H9 (cell line): ENCODE data around the gene PSTPIP1. TPM values are rescaled to one million over a fixed set of nuclear protein-coding genes. Genes with fewer than 3 reads are reported as not detected.

Experiments used
- DNase-seq: peaks from one replicate; pipeline ENCODE4 v3.0.0-alpha.2; 2017
- H2AFZ ChIP-seq: one replicate; pipeline ENCODE4 v1.6.1; 2013; ENCODE audit warnings: mild to moderate bottlenecking, low read length, control low read depth, moderate library complexity
- H2AK5ac ChIP-seq: 2 replicates; pipeline ENCODE4 v1.6.1; 2013; ENCODE audit warnings: low read length, control low read depth, mixed read lengths; ENCODE audit not compliant: insufficient read length
- H2BK120ac ChIP-seq: one replicate; pipeline ENCODE4 v1.6.1; 2013; ENCODE audit warnings: low read depth, mild to moderate bottlenecking, low read length, control low read depth, inconsistent platforms; ENCODE audit not compliant: poor library complexity, severe bottlenecking
- H2BK12ac ChIP-seq: 2 replicates; pipeline ENCODE4 v1.6.1; 2013; ENCODE audit warnings: low read length, control low read depth, mixed read lengths, low read depth; ENCODE audit not compliant: insufficient read length
- H2BK15ac ChIP-seq: 2 replicates; pipeline ENCODE4 v1.6.1; 2013; ENCODE audit warnings: low read depth, low read length, control low read depth
- H2BK20ac ChIP-seq: one replicate; pipeline ENCODE4 v1.6.1; 2013; ENCODE audit warnings: low read depth, mild to moderate bottlenecking, low read length, control low read depth, inconsistent platforms; ENCODE audit not compliant: poor library complexity, severe bottlenecking
- H2BK5ac ChIP-seq: 2 replicates; pipeline ENCODE4 v1.6.1; 2013; ENCODE audit warnings: low read length, control low read depth, mixed read lengths; ENCODE audit not compliant: insufficient read length
- H3K14ac ChIP-seq: 2 replicates; pipeline ENCODE4 v1.6.1; 2013; ENCODE audit warnings: low read length, control low read depth; ENCODE audit not compliant: insufficient read depth
- H3K18ac ChIP-seq: 2 replicates; pipeline ENCODE4 v1.6.1; 2013; ENCODE audit warnings: low read depth, mild to moderate bottlenecking, mixed read lengths, low read length, control low read depth; ENCODE audit not compliant: insufficient read length
- H3K23ac ChIP-seq: 2 replicates; pipeline ENCODE4 v1.6.1; 2013; ENCODE audit warnings: low read length, control low read depth, mixed read lengths, low read depth; ENCODE audit not compliant: insufficient read length
- H3K23me2 ChIP-seq: 2 replicates; pipeline ENCODE4 v1.6.1; 2013; ENCODE audit warnings: low read depth, mild to moderate bottlenecking, mixed read lengths, low read length, control low read depth; ENCODE audit not compliant: insufficient read length, poor library complexity, severe bottlenecking
- H3K27ac ChIP-seq: 2 replicates; pipeline ENCODE4 v1.5.1; 2013; ENCODE audit warnings: low read length, control low read depth, mixed read lengths, low read depth; ENCODE audit not compliant: insufficient read length
- H3K27me3 ChIP-seq: 2 replicates; pipeline ENCODE4 v1.6.1; 2013; ENCODE audit warnings: low read length, control low read depth, inconsistent platforms; ENCODE audit not compliant: insufficient read depth
- H3K4ac ChIP-seq: 2 replicates; pipeline ENCODE4 v1.6.1; 2013; ENCODE audit warnings: low read depth, mild to moderate bottlenecking, control low read depth, inconsistent platforms, low read length, moderate library complexity
- H3K4me1 ChIP-seq: 2 replicates; pipeline ENCODE4 v1.6.1; 2013; ENCODE audit warnings: low read length, control low read depth, inconsistent platforms; ENCODE audit not compliant: insufficient read depth
- H3K4me2 ChIP-seq: 2 replicates; pipeline ENCODE4 v1.6.1; 2013; ENCODE audit warnings: low read length, control low read depth, mixed read lengths; ENCODE audit not compliant: insufficient read length, insufficient read depth
- H3K56ac ChIP-seq: 2 replicates; pipeline ENCODE4 v1.6.1; 2013; ENCODE audit warnings: low read depth, mild to moderate bottlenecking, mixed read lengths, low read length, control low read depth; ENCODE audit not compliant: insufficient read length
- H3K79me1 ChIP-seq: 2 replicates; pipeline ENCODE4 v1.6.1; 2013; ENCODE audit warnings: low read depth, mild to moderate bottlenecking, moderate library complexity, low read length, control low read depth, inconsistent platforms; ENCODE audit not compliant: insufficient read depth, poor library complexity, severe bottlenecking
- H3K79me2 ChIP-seq: 2 replicates; pipeline ENCODE4 v1.6.1; 2013; ENCODE audit warnings: low read length, control low read depth, inconsistent platforms; ENCODE audit not compliant: insufficient read depth
- H3K9ac ChIP-seq: 2 replicates; pipeline ENCODE4 v1.6.1; 2013; ENCODE audit warnings: low read length, control low read depth, mixed read lengths; ENCODE audit not compliant: insufficient read length; ENCODE audit errors: extremely low read depth
- H3K9me3 ChIP-seq: one replicate; pipeline ENCODE4 v1.6.1; 2013; ENCODE audit warnings: low read depth, low read length, inconsistent platforms; ENCODE audit not compliant: control insufficient read depth
- H3T11ph ChIP-seq: one replicate; pipeline ENCODE4 v1.6.1; 2013; ENCODE audit warnings: mild to moderate bottlenecking, low read length, control low read depth, inconsistent platforms
- H4K20me1 ChIP-seq: one replicate; pipeline ENCODE4 v1.6.1; 2013; ENCODE audit not compliant: control insufficient read depth, insufficient read length, insufficient read depth
- H4K5ac ChIP-seq: 2 replicates; pipeline ENCODE4 v1.6.1; 2013; ENCODE audit warnings: low read depth, mild to moderate bottlenecking, mixed read lengths, low read length, control low read depth; ENCODE audit not compliant: insufficient read length
- H4K8ac ChIP-seq: replicated peaks from 2 replicates; pipeline ENCODE4 v1.6.1; 2013; ENCODE audit warnings: low read length, control low read depth, mixed read lengths, low read depth; ENCODE audit not compliant: insufficient read length
- H4K91ac ChIP-seq: 2 replicates; pipeline ENCODE4 v1.6.1; 2013; ENCODE audit warnings: low read depth, mild to moderate bottlenecking, moderate library complexity, mixed read lengths, low read length, control low read depth; ENCODE audit not compliant: insufficient read length
- H3K27ac Mint-ChIP-seq, 3 experiments: 2 replicates in 2 of 3; 3 replicates in 1 of 3; pipeline ENCODE4 v1.8.0; 2020 to 2021; ENCODE audit warnings: mixed read lengths in 3 of 3, mild to moderate bottlenecking in 1 of 3, moderate library complexity in 1 of 3
- H3K27me3 Mint-ChIP-seq: 2 replicates; pipeline ENCODE4 v1.8.0; 2021; ENCODE audit warnings: low read depth, mild to moderate bottlenecking, moderate library complexity, mixed read lengths
- H3K36me3 Mint-ChIP-seq, 3 experiments: 2 replicates in 2 of 3; 3 replicates in 1 of 3; pipeline ENCODE4 v1.8.0; 2020 to 2021; ENCODE audit warnings: low read depth in 3 of 3, mixed read lengths in 3 of 3; ENCODE audit not compliant: insufficient read depth in 1 of 3
- H3K4me1 Mint-ChIP-seq, 2 experiments: 2 replicates each; pipeline ENCODE4 v1.8.0; 2020; ENCODE audit warnings: mixed read lengths in 2 of 2
- H3K4me3 Mint-ChIP-seq, 2 experiments: 2 replicates in 1 of 2; 3 replicates in 1 of 2; pipeline ENCODE4 v1.8.0; 2020 to 2021; ENCODE audit warnings: mild to moderate bottlenecking in 2 of 2, mixed read lengths in 2 of 2, moderate library complexity in 1 of 2
- H3K9me3 Mint-ChIP-seq, 2 experiments: 2 replicates in 1 of 2; 3 replicates in 1 of 2; pipeline ENCODE4 v1.8.0; 2020; ENCODE audit warnings: mild to moderate bottlenecking in 2 of 2, mixed read lengths in 2 of 2, moderate library complexity in 1 of 2
- CTCF ChIP-seq: fragments of 200-600 bp; sonication (generic); conservative IDR thresholded peaks from 3 replicates; pipeline ENCODE4 v1.8.0; 2021; ENCODE audit warnings: antibody characterized with exemption, mild to moderate bottlenecking
- WGBS: extraction: QIAGEN DNeasy Blood & Tissue Kit; methylation state at CpG from one replicate; pipeline ENCODE4 v1.1.7; 2013; ENCODE audit warnings: missing lambda C conversion rate, low lambda C conversion rate, mixed read lengths; ENCODE audit not compliant: insufficient read length; ENCODE audit errors: extremely low coverage; 5-methylcytosine and 5-hydroxymethylcytosine counted together
- total RNA-seq: library from RNA; stranded (reverse); gene quantifications from 2 replicates; pipeline ENCODE4 v1.2.1, GENCODE V29; 2021

The PSTPIP1 gene
- total RNA-seq, 1 experiment from 2014 or later = 1.8 TPM

- Histone ChIP-seq H2BK15ac (no peak overlapping the region), H3K27ac (no peak overlapping the region), H3K9ac (no peak overlapping the region), H3K23me2 (no peaks in the 10 kb centered on the region), H3K27me3 (no peaks in the 10 kb centered on the region), H2BK12ac (no peak overlapping the region), H2BK120ac (no peak overlapping the region), H4K8ac (no peak overlapping the region), H2AK5ac (no peak overlapping the region), H2BK20ac (no peak overlapping the region), H3K23ac (no peak overlapping the region), H3K14ac (no peak overlapping the region), H2AFZ (no peak overlapping the region), H3K18ac (no peak overlapping the region), H3K4me1 (no peaks in the 10 kb centered on the region), H3K4ac (no peak overlapping the region), H3K79me1 (no peaks in the 10 kb centered on the region), H3K9me3 (no peaks in the 10 kb centered on the region), H3K79me2 (no peaks in the 10 kb centered on the region), H4K5ac (no peak overlapping the region), H3T11ph (no peak overlapping the region), H4K91ac (no peak overlapping the region), H4K20me1 (no peaks in the 10 kb centered on the region), H2BK5ac (no peak overlapping the region), H3K56ac (no peak overlapping the region), H3K4me2 (no peak overlapping the region)
- Mint-ChIP-seq H3K4me1 (peaks cover 0 to 13% of the 10 kb centered on the region in 2 experiments; a peak in 2 of 4 replicates), H3K4me3 (no peak overlapping the region), H3K27me3 (peaks cover 9% of the 10 kb centered on the region), H3K9me3 (no peaks in the 10 kb centered on the region), H3K36me3 (no peaks in the 10 kb centered on the region; a peak in 1 of 7 replicates), H3K27ac (no peak overlapping the region; a peak in 1 of 7 replicates)
- no peak for TF ChIP-seq CTCF
- no CpG with 5 or more reads among the region's 15 CpGs for WGBS
- peak; percentile 33 for DNase-seq
Measured at GRCh38 chr15:77025083-77025901, 30.4 kb downstream of the PSTPIP1 start.
